GM12874 (cell line): ENCODE measurements around the gene IL27RA.

ENCODE experiments used
- TF ChIP-seq, protein P1 (sequence below): IDR thresholded peaks from 2 replicates; pipeline ENCODE4 v1.5.1; 2011; ENCODE audit warnings: low read depth, mild to moderate bottlenecking, control low read depth, low read length, moderate library complexity; ENCODE audit not compliant: insufficient read depth

Gene IL27RA

DNA sequence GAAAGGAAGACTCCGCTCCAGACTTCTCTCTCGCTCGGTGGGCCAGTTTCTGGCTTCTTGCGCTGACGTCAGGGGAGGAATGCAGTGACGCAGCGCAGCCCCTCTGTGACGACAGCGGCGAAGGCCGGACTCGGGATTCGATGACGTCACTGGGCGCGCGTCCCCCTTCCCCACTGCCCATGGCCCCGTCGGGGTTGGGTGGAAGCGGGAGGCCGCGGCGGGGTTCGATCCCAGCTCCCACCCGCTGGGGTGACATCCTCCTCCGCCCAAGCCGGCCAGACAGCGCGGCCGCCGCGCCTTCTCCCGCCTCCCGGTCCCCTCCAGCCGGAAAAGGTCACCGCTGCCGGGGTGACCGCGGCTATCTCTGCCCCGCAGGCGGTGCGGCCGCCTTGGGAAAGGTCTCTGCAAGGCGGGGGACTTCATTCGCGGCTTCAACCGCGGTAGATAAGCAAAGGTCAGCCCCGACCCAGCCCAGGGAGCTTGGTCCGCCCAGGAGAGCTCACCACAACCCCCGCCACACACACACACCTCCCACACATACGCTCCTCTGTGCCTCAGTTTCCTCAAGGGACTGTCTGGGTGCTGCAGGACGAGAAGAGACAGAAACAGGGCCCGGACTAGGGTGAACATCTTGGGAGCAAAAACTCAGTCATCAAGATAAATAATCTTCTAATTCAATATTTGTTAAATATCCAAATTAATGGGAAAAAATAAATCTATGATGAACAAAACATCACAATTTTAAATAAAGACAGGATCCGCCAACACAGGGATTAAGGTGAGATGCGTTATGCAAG lies 24.6 kb upstream of the IL27RA start:
- TF ChIP-seq, protein P1, sequence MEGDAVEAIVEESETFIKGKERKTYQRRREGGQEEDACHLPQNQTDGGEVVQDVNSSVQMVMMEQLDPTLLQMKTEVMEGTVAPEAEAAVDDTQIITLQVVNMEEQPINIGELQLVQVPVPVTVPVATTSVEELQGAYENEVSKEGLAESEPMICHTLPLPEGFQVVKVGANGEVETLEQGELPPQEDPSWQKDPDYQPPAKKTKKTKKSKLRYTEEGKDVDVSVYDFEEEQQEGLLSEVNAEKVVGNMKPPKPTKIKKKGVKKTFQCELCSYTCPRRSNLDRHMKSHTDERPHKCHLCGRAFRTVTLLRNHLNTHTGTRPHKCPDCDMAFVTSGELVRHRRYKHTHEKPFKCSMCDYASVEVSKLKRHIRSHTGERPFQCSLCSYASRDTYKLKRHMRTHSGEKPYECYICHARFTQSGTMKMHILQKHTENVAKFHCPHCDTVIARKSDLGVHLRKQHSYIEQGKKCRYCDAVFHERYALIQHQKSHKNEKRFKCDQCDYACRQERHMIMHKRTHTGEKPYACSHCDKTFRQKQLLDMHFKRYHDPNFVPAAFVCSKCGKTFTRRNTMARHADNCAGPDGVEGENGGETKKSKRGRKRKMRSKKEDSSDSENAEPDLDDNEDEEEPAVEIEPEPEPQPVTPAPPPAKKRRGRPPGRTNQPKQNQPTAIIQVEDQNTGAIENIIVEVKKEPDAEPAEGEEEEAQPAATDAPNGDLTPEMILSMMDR, result no peak

DNA sequence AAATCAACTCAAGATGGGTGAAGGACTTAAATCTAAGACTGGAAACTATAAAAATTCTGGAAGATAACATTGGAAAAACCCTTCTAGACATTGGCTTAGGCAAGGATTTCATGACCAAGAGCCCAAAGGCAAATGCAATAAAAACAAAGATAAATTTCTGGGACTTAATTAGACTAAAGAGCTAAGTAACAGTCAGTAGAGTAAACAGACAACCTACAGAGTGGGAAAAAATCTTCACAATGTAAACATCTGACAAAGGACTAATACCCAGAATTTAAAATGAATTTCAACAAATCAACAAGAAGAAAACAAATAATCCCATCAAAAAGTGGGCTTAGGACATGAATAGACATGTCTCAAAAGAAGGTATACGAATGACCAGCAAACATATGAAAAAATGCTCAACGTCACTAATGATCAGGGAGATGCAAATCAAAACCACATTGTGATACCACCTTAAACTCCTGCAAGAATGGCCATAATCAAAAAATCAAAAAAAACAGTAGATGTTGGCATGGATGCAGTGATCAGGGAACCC lies 19.1 kb upstream of the IL27RA start:
- TF ChIP-seq, protein P1, result no peak

DNA sequence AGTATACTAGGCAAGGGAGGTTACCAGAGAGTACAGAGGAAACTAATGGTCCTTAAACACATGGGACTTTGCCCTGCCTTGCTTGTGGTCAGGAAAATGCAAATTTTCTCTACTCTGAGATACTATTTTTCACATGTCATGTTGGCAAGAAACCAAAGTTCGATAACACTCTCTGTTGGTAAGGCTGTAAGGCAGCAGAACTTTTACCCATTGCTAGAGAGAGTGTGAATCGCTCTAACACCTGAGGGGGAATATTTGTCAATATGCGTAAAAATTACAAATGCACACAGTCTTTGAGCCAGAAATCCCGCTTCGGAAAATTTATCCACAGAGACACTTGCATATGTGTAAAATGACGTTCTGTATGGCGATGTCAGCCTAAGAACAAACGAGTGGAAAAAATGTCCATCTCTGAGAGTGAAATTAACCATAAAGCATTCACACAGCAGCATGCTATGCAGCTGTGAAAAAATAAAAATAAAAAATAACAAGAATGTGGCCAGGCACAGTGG lies 16.0 kb upstream of the IL27RA start:
- TF ChIP-seq, protein P1, result no peak

DNA sequence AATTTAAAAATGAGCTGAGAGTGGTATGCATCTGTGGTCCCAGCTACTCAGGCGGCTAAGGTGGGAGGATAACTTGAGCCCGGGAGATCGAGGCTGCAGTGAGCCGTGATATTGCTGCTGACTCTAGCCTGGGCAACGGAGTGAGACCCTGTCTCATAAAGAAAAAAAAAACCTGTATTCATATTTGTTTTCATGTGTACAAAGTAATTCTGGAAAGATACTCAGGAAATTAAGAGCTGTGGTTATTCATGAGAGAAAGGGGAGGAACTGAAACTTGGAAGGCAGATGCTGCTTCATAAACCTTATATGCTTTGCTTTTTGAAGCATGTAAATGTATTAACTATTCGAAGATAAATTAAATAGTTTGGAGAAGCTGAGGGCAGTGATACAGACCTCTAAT lies 12.5 kb upstream of the IL27RA start:
- TF ChIP-seq, protein P1, result no peak

DNA sequence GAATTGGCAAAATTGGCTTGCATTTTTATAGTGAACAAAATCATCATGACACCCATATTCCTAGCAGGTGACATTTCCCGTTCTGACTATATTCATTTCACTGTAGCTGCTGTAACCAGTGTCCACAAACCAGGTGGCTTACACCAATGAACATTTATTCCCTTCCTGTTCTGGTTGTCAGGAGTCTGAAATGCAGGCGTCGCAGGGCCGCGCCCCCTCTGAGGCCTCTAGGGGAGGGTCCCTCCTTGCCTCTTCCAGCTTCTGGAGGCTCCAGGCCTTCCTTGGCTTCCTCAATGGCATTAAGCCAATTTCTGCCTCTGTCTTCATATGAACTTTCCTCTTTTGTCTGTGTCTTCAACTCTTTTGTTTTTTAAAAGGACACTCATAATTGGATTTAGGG lies 10.1 kb upstream of the IL27RA start:
- TF ChIP-seq, protein P1, result no peak

DNA sequence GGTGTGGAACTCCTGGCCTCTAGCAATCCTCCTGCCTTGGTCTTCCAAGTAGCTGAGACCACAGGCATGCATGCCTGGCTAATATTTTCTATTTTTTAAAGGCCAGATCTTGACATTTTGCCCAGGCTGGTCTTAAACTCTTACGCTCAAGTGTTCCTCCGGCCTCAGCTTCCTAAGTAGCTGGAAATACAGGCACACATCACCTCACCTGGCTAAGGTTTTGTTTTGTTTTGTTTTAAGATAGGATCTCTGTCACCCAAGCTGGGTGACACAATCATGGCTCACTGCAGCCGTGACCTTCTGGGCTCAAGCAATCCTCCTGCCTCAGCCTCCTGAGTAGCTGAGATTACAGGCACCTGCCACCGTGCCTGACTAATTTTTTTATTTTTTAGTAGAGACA lies 9.1 kb upstream of the IL27RA start:
- TF ChIP-seq, protein P1, result no peak

DNA sequence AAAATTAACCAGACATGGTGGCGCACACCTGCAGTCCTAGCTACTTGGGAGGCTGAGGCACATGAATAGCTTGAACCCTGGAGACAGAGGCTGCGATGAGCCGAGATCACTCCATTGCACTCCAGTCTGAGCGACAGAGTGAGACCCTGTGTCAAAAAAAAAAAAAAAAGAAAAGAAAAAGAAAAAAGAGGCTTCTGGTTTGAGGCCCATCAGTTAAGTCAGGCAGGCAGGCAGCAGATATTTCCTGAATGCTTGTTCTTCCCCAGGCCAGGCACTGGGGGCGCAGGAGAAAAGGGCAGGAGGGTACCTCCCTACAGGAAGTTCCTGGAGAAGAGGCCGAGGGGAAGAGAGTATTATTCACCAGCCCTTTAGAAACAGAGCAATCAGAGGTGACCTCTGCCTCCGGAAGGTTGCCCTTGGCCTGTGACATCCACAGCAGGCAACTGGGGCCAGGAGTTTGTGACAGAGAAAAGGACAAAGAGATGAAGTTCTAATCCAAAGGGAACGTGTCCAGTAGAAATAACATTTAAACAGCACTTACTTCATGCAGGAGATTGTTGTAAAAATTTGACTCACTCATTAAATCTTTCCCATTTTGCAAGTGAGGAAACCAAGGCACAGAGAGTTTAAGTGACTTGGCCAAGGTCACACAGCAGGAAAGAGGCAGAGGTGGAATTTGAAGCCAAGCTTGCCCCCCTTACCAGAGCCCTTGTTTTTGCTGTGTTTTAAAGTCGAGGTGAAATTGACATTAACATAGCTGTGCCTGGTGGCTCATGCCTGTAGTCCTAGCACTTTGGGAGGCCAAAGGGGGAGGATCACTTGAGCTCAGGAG lies 7.9 kb upstream of the IL27RA start:
- TF ChIP-seq, protein P1, result peak; percentile 47
